ENCODE results near the gene FAM20C.

DNA sequence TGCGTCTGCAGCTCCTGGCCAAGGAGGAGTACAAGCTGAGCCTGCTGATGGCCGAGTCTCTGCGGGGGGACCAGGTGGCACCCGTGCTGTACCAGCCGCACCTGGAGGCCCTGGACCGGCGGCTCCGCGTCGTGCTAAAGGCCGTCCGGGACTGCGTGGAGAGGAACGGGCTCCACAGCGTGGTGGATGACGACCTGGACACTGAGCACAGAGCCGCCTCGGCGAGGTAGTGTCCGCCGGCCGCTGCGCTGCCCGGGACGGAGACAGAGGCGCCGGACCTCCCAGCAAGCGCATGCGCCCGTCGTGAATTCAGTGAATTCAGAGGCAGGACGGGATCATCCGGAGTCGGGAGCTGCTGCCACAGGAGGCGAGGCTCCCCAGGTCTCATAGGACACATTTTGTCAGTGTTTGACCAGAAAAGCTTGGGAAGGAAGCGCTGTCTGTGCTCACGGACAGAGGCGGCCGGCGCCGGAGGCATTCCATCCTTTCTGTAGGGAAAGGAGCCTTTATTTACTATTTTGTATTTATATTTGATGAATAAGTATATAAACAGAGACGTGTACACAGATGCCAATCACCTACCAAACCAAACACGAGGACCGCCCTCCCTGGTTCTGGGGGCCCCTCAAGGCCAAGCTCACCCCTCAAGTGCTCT lies 67.5 kb downstream of the FAM20C start:
- TF ChIP-seq MXI1 (IDR thresholded peaks at IDR 0.05; ENCODE audit: low read depth, low read length) (no peak), ESRRA (IDR thresholded peaks at IDR 0.05; ENCODE audit: low read length) (no peak), BHLHE40 (IDR thresholded peaks at IDR 0.05; ENCODE audit: borderline replicate concordance in 1 of 2, low read depth in 2 of 2, low read length in 1 of 2) (no peak), ZNF274 (IDR thresholded peaks at IDR 0.05; ENCODE audit: insufficient read depth, insufficient read length) (no peak), WRNIP1 (IDR thresholded peaks at IDR 0.05; ENCODE audit: borderline replicate concordance, low read depth, low read length) (no peak), HDGF (IDR thresholded peaks at IDR 0.05) (no peak), JUNB (IDR thresholded peaks at IDR 0.05) (no peak)
- TF ChIP-seq, protein P1, sequence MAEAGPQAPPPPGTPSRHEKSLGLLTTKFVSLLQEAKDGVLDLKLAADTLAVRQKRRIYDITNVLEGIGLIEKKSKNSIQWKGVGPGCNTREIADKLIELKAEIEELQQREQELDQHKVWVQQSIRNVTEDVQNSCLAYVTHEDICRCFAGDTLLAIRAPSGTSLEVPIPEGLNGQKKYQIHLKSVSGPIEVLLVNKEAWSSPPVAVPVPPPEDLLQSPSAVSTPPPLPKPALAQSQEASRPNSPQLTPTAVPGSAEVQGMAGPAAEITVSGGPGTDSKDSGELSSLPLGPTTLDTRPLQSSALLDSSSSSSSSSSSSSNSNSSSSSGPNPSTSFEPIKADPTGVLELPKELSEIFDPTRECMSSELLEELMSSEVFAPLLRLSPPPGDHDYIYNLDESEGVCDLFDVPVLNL (IDR thresholded peaks at IDR 0.05; ENCODE audit: low read depth, low read length) = no peak
- TF ChIP-seq, protein P2, sequence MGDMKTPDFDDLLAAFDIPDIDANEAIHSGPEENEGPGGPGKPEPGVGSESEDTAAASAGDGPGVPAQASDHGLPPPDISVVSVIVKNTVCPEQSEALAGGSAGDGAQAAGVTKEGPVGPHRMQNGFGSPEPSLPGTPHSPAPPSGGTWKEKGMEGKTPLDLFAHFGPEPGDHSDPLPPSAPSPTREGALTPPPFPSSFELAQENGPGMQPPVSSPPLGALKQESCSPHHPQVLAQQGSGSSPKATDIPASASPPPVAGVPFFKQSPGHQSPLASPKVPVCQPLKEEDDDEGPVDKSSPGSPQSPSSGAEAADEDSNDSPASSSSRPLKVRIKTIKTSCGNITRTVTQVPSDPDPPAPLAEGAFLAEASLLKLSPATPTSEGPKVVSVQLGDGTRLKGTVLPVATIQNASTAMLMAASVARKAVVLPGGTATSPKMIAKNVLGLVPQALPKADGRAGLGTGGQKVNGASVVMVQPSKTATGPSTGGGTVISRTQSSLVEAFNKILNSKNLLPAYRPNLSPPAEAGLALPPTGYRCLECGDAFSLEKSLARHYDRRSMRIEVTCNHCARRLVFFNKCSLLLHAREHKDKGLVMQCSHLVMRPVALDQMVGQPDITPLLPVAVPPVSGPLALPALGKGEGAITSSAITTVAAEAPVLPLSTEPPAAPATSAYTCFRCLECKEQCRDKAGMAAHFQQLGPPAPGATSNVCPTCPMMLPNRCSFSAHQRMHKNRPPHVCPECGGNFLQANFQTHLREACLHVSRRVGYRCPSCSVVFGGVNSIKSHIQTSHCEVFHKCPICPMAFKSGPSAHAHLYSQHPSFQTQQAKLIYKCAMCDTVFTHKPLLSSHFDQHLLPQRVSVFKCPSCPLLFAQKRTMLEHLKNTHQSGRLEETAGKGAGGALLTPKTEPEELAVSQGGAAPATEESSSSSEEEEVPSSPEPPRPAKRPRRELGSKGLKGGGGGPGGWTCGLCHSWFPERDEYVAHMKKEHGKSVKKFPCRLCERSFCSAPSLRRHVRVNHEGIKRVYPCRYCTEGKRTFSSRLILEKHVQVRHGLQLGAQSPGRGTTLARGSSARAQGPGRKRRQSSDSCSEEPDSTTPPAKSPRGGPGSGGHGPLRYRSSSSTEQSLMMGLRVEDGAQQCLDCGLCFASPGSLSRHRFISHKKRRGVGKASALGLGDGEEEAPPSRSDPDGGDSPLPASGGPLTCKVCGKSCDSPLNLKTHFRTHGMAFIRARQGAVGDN (IDR thresholded peaks at IDR 0.05) = no peak
- TF ChIP-seq, protein P3, sequence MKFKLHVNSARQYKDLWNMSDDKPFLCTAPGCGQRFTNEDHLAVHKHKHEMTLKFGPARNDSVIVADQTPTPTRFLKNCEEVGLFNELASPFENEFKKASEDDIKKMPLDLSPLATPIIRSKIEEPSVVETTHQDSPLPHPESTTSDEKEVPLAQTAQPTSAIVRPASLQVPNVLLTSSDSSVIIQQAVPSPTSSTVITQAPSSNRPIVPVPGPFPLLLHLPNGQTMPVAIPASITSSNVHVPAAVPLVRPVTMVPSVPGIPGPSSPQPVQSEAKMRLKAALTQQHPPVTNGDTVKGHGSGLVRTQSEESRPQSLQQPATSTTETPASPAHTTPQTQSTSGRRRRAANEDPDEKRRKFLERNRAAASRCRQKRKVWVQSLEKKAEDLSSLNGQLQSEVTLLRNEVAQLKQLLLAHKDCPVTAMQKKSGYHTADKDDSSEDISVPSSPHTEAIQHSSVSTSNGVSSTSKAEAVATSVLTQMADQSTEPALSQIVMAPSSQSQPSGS (IDR thresholded peaks at IDR 0.05; ENCODE audit: low read length) = no peak
- TF ChIP-seq, protein P4, sequence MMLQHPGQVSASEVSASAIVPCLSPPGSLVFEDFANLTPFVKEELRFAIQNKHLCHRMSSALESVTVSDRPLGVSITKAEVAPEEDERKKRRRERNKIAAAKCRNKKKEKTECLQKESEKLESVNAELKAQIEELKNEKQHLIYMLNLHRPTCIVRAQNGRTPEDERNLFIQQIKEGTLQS (IDR thresholded peaks at IDR 0.05; ENCODE audit: borderline replicate concordance, extremely low read depth, low read depth, low read length) = no peak
- TF ChIP-seq, protein P5, sequence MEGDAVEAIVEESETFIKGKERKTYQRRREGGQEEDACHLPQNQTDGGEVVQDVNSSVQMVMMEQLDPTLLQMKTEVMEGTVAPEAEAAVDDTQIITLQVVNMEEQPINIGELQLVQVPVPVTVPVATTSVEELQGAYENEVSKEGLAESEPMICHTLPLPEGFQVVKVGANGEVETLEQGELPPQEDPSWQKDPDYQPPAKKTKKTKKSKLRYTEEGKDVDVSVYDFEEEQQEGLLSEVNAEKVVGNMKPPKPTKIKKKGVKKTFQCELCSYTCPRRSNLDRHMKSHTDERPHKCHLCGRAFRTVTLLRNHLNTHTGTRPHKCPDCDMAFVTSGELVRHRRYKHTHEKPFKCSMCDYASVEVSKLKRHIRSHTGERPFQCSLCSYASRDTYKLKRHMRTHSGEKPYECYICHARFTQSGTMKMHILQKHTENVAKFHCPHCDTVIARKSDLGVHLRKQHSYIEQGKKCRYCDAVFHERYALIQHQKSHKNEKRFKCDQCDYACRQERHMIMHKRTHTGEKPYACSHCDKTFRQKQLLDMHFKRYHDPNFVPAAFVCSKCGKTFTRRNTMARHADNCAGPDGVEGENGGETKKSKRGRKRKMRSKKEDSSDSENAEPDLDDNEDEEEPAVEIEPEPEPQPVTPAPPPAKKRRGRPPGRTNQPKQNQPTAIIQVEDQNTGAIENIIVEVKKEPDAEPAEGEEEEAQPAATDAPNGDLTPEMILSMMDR (IDR thresholded peaks at IDR 0.05 in 2 of 3, conservative IDR thresholded peaks at IDR 0.05 in 1 of 3; ENCODE audit: control insufficient read depth in 2 of 3, extremely low read depth in 1 of 3, insufficient read depth in 1 of 3, low read depth in 3 of 3, low read length in 3 of 3) = no peak
